ENCODE results near the gene MYL7.

Gene MYL7

GRCh38 chr7:44103923-44104859 lies 36.9 kb downstream of the MYL7 start, which contains the start of gene AEBP1:
AEBP1 (plus strand) TSS chr7:44104345; CDS start chr7:44104666, 321 bp downstream.
- no peaks in the 10 kb centered on the region for H3K9me2 ChIP-seq (ENCODE audit: low read depth, low read length)
- peaks cover 10% of the 10 kb centered on the region for H3K27me3 ChIP-seq (ENCODE audit: insufficient read depth, low read length)
- no peaks in the 10 kb centered on the region for H3K36me3 ChIP-seq (ENCODE audit: insufficient read depth, low read length)
- H3K9ac ChIP-seq (ENCODE audit: low read length) = no peak within 1 kb of the TSS
- H2AFZ ChIP-seq (ENCODE audit: low read length) = no peak within 1 kb of the TSS
- H3K9me3 ChIP-seq (ENCODE audit: low read length) = no peaks in the 10 kb centered on the region
- H3K4me2 ChIP-seq (ENCODE audit: low read length) = peak within 1 kb of the TSS; percentile 53
- TF ChIP-seq EZH2 (IDR thresholded peaks at IDR 0.05; ENCODE audit: borderline replicate concordance, low read length) = no peak
- TF ChIP-seq, protein P1, sequence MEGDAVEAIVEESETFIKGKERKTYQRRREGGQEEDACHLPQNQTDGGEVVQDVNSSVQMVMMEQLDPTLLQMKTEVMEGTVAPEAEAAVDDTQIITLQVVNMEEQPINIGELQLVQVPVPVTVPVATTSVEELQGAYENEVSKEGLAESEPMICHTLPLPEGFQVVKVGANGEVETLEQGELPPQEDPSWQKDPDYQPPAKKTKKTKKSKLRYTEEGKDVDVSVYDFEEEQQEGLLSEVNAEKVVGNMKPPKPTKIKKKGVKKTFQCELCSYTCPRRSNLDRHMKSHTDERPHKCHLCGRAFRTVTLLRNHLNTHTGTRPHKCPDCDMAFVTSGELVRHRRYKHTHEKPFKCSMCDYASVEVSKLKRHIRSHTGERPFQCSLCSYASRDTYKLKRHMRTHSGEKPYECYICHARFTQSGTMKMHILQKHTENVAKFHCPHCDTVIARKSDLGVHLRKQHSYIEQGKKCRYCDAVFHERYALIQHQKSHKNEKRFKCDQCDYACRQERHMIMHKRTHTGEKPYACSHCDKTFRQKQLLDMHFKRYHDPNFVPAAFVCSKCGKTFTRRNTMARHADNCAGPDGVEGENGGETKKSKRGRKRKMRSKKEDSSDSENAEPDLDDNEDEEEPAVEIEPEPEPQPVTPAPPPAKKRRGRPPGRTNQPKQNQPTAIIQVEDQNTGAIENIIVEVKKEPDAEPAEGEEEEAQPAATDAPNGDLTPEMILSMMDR (IDR thresholded peaks at IDR 0.05; ENCODE audit: low read length) = no peak
- H3K4me1 ChIP-seq (ENCODE audit: insufficient read depth, low read length, severe bottlenecking) = peaks cover 46% of the 10 kb centered on the region
- 0 out of 2 replicates have a peak, but pooled peaks cover 5% of the 10 kb centered on the region for H3F3A ChIP-seq (ENCODE audit: insufficient read depth, low read length)
- peak within 1 kb of the TSS; percentile 27 for H3K4me3 ChIP-seq (ENCODE audit: low read depth, low read length, poor library complexity, severe bottlenecking)
- no peak within 1 kb of the TSS for H3K27ac ChIP-seq (ENCODE audit: low read depth, low read length, poor library complexity, severe bottlenecking)
- H3K79me2 ChIP-seq (ENCODE audit: insufficient read depth, low read length) = no peaks in the 10 kb centered on the region
- H4K20me1 ChIP-seq (ENCODE audit: insufficient read depth, low read length) = no peaks in the 10 kb centered on the region

- Histone ChIP-seq H3K4me2 (ENCODE audit: low read length) (no peak overlapping the region), H3K9me2 (ENCODE audit: low read depth, low read length) (no peaks in the 10 kb centered on the region), H3K36me3 (ENCODE audit: insufficient read depth, low read length) (no peaks in the 10 kb centered on the region), H3F3A (ENCODE audit: insufficient read depth, low read length) (peaks cover 7% of the 10 kb centered on the region; the same call in 1 of the 2 replicates), H3K4me1 (ENCODE audit: insufficient read depth, low read length, severe bottlenecking) (peaks cover 52% of the 10 kb centered on the region), H3K9me3 (ENCODE audit: low read length) (no peaks in the 10 kb centered on the region), H3K4me3 (ENCODE audit: low read depth, low read length, poor library complexity, severe bottlenecking) (no peak overlapping the region), H3K79me2 (ENCODE audit: insufficient read depth, low read length) (no peaks in the 10 kb centered on the region), H4K20me1 (ENCODE audit: insufficient read depth, low read length) (no peaks in the 10 kb centered on the region), H3K27ac (ENCODE audit: low read depth, low read length, poor library complexity, severe bottlenecking) (no peak overlapping the region), H2AFZ (ENCODE audit: low read length) (no peak overlapping the region), H3K27me3 (ENCODE audit: insufficient read depth, low read length) (peaks cover 10% of the 10 kb centered on the region), H3K9ac (ENCODE audit: low read length) (no peak overlapping the region)
- TF ChIP-seq, protein P1 (IDR thresholded peaks at IDR 0.05; ENCODE audit: low read length) = no peak
- no peak for TF ChIP-seq EZH2 (IDR thresholded peaks at IDR 0.05; ENCODE audit: borderline replicate concordance, low read length)
These were observed 37.6 kb downstream of the MYL7 start for GRCh38 chr7:44103566-44103922.

DNA sequence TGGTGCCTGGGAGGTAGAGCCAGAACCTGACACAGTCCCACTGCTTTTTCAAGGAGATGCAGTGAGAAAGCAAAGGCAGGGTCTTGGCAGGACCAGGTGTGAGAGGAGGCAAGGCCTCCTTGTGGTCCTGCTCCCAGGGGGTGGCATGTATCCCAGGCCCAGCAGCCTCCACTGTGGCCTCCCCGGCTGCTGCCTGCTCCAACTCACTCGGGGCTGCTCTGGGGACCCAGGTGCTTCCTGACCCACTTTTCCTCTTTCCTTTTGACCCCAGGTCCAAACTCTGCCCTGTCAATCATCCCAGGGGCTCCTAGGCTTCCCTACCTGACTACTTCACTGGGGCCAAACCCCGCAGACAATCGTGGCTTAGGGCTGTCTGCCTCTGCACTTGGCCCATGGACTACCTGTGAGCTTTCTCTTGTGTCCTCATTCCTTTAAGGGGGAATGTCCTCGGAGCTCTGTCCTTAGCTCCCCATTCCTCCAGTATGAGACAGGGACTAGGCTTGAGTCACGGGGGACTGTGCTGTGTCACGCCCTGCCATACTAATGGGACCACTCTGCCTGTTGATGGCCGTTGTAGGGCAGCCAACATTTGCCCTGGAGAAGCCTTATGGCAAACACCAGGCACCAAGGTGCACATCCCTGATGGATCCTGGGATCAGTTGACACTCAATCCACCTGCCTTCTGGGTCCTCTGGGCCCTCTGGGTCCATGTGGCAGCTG lies 38.1 kb downstream of the MYL7 start:
- H3K4me1 ChIP-seq (ENCODE audit: insufficient read depth, low read length, severe bottlenecking) = peaks cover 57% of the 10 kb centered on the region

More for the DNA sequence above, 38.1 kb downstream of the MYL7 start:
- no peak overlapping the region for H2AFZ ChIP-seq (ENCODE audit: low read length)
- no peaks in the 10 kb centered on the region for H3K9me2 ChIP-seq (ENCODE audit: low read depth, low read length)
- no peak overlapping the region for H3K9ac ChIP-seq (ENCODE audit: low read length)
- no peaks in the 10 kb centered on the region for H3K79me2 ChIP-seq (ENCODE audit: insufficient read depth, low read length)
- H3K27ac ChIP-seq (ENCODE audit: low read depth, low read length, poor library complexity, severe bottlenecking) = peak overlapping the region; percentile 96
- H4K20me1 ChIP-seq (ENCODE audit: insufficient read depth, low read length) = no peaks in the 10 kb centered on the region
- H3K4me2 ChIP-seq (ENCODE audit: low read length) = no peak overlapping the region
- no peaks in the 10 kb centered on the region for H3K36me3 ChIP-seq (ENCODE audit: insufficient read depth, low read length)
- H3K27me3 ChIP-seq (ENCODE audit: insufficient read depth, low read length) = peaks cover 10% of the 10 kb centered on the region
- no peak overlapping the region for H3K4me3 ChIP-seq (ENCODE audit: low read depth, low read length, poor library complexity, severe bottlenecking)
- TF ChIP-seq EZH2 (IDR thresholded peaks at IDR 0.05; ENCODE audit: borderline replicate concordance, low read length) = no peak
- TF ChIP-seq, protein P1 (IDR thresholded peaks at IDR 0.05; ENCODE audit: low read length) = no peak
- peaks cover 7% of the 10 kb centered on the region; the same call in 1 of the 2 replicates for H3F3A ChIP-seq (ENCODE audit: insufficient read depth, low read length)
- no peaks in the 10 kb centered on the region for H3K9me3 ChIP-seq (ENCODE audit: low read length)

Data from OCI-LY1 (cell line).